HG03378 (cell line): ENCODE data around the gene TBX19.

ENCODE experiments used
- ATAC-seq: cut with Tn5 transposase; IDR thresholded peaks from one replicate; pipeline ENCODE4 v1.9.1; 2021; ENCODE audit warnings: mild to moderate bottlenecking, moderate library complexity; ENCODE audit not compliant: unreplicated experiment

Gene TBX19

GRCh38 chr1:168280296-168280927 is at the start of gene TBX19:
TSS of gene TBX19 (plus strand) at chr1:168280877. CDS start at chr1:168281091, 214 bp downstream.
- no peak for ATAC-seq

GRCh38 chr1:168234846-168235547 is 45.7 kb upstream of the TBX19 start:
- ATAC-seq = peak; percentile 53

DNA sequence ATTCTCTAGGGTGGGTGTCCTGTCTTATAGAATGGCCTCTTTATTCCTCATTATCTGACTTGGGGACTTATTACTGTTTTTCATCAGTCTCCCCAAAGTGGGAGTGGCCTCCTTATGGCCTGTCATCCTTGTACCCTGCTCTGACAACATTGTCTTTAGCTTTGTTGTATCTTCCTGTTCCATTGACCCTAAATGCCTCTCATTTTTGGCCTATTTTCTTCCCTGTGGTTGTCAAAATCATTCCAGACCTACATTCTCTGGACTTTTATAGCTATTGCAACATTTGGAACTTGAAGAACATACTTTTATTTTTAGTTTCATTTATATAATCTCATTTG is 45.2 kb upstream of the TBX19 start:
- ATAC-seq = peak; percentile 27

DNA sequence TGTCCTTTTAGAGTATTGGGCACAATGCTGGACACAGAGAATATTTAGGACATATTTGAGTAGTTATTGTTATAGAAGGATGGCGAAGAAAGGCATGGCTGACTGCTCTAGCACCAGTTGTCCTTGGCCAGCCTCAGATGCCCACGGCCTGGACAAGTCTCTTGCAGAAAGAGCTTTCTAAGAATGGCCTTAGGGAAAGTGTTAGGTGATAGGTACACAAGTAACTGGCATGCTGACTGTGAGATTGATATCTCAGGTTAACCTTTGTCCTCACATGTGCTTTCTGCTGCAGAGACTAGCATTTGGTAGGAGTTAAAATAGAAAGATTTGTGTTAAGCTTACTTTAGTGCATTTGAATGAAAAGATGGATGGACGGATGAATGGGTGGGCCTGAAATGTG is 44.7 kb upstream of the TBX19 start:
- ATAC-seq = no peak

DNA sequence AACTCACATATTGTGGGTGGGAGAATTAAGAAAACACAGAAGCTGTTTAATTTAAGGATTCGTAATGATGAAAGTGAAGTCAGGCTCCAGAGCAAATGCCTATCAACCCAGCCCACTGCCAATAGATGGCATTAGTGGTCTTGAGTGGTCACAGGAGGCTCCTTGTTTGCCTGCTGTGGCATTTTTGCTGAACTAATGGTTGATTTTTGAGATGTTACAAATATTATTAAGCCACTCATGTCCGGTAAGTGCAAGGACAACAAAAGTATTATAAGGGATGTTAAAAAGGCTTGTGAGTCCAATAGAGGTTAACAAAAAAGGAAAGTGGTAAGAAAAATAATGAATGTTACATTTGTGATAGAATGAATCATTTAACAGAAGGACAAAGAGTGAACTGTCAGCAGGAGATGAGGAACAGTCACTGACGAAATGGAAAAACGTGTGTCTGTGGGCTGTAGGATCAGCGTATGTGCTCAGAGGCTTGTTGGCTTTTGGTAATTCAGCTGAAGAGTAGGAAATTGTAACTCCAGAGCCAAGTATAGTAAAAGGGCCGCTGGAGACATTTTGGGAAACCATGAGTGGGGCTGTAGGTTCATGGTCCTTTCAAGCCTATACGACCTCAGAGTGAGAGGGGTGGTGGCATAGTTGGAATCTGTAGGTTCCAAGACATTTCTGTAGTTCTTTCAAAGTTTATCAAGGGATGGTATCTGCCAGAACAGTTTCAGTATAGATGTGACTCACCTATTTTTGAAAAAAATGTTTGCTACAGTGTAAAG is 43.7 kb upstream of the TBX19 start:
- no peak for ATAC-seq

DNA sequence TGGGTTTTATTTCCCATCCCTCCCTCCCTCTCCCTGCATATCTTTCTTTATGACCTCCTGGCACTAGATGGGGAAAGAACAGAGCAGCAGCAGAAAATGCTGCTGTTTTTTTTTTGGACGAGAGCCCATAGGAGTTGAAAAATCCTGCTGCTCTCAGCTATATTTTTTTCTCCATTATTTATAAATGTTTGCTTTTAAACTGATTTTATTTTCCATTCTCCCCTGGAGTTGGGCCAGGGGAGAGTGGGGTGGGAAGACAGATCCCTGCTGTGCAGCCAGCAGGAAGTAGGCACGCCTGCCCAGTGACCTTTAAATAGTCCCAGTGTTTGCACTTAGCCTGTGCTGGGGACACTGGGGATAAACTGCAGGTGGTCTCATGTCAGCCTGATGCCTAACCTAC is 37.5 kb upstream of the TBX19 start:
- no peak for ATAC-seq

GRCh38 chr1:168243636-168244212 is 37.0 kb upstream of the TBX19 start:
- ATAC-seq = no peak

DNA sequence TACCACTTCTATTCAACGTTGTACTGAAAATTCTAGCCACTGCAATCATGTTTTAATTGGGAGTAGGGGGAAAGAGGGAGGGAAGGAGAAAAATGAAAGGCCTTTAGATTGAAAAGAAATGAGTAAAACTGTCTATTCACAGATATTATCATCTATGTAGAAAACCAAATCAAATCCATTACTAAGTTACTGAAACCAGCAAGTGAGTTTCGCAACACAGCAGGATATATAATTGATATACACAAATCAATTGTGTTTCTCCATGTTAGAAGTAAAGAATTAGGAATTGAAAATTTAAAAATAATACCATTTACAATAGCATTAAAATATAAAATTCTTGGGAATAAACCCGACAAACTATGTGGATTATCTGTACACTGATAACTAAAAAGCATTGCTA is 35.6 kb upstream of the TBX19 start:
- no peak for ATAC-seq

GRCh38 chr1:168246506-168246905 is 34.2 kb upstream of the TBX19 start:
- no peak for ATAC-seq

DNA sequence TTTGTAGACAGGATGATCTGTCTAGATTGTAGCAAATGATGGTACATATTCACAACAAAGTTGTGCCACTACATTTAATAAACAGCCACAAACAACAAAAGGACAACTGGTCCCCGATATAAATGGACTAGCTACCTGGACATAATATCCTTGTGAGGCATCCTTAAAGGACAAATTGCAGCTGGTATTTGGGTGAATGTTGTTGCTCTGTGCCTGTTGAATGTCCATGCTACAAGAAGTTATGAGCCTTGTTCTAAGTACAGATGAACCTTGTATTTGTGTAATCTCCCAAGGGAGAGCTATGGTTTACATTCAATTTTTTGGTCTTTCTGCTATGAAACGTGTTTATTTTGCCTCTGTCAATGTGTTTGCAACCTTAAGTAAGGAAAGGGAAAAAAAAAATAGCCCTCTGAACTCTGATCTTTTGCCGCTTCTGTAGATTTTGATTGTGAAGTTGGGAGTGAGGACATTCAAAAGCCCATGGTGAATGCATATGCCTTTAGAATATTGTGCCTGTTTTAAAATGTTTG is 28.4 kb upstream of the TBX19 start:
- ATAC-seq = no peak

GRCh38 chr1:168256164-168256563 is 24.5 kb upstream of the TBX19 start:
- no peak for ATAC-seq

DNA sequence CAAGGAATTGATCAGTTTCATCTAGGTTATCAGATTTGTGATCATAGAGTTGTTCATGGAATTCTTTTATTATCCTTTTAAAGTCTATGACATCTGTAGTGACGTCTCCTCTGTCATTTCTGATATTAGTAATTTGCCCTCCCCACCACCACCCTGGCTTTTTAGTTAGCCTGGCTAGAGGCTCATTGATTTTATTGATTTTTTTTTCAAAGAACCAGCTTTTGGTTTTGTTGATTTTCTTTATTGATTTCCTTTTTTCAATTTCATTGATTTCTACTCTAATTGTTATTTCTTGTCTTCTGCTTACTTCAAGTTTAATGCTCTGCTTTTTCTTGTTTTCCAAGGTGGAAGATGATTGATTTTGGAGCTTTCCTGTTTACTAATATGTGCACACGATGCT is 23.3 kb upstream of the TBX19 start:
- no peak for ATAC-seq

DNA sequence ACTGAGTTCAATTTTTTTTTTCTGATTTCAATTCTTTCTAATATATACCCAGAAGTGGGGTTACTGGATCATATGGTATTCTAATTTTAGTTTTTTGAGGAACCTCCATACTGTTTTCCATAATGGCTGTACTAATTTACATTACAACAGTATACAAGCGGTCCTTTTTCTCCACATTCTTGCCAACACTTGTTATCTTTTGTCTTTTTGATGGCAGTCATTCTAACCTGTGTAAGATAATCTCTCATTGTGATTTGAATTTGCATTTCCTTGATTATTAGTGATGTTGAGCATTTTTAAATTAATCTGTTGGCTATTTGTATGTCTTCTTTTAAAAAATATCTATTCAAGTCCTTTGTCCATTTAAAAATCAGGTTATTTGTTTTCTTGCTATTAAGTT is 21.1 kb upstream of the TBX19 start:
- no peak for ATAC-seq

DNA sequence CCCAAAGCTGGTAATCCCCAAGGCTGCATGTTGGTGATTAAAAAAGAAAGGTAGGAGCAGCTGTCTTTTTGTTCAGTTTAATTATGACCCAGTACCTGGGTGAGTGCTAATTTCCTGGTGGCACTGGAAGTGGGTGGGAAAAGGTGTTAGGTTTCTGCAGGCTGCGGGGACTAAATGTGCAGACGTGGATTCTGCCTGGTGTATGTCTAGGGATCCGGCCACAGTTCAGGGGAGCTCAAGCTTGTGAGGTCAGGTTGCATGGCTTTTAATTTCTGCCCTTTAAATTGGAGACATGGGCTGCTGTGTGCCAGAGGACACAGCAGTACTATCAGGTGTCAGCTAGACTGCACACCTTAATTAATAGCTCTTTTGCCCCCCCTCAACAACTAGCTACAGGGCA is 20.3 kb upstream of the TBX19 start:
- ATAC-seq = no peak

DNA sequence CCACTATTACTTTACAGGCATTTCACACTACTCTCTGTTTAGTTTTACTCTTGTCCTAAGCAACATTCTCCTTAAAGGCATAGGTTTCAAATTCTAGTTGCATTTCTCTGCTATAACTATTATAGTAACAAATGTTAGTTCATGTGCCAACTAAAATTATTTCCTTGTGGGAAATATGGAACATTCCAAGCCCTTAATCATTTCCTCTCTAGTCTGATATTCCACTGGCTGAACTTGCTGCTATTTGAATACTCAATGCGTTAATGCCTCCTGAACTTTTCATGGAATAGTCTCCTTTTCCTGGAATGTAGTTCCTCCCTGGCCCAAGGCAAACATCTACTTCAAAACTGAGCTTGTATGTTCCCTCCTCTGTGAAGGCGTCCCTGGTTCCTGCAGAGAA is 19.3 kb upstream of the TBX19 start:
- ATAC-seq = no peak

DNA sequence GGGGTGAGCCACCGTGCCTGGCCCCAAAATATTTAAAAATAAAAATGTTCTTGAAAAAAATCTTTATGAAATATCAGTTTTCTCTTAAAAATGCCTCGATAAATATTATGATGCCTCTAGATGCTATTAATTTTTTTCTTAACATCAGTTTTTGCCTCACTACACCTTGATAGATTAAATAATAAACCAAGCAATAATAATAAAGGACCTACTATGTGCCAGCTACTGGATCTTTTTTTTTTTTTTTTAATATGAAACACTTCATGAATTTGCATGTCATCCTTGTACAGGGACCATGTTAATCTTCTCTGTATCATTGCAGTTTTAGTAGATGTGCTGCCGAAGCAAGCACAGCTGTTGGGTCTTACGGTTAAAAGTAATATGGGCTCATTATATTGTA is 17.5 kb upstream of the TBX19 start:
- no peak for ATAC-seq

- ATAC-seq = no peak
These were observed 16.4 kb upstream of the TBX19 start for GRCh38 chr1:168264296-168264695.

GRCh38 chr1:168265596-168265995 is 15.1 kb upstream of the TBX19 start:
- no peak for ATAC-seq

- ATAC-seq = no peak
These were observed 14.0 kb upstream of the TBX19 start for GRCh38 chr1:168266644-168267186.

DNA sequence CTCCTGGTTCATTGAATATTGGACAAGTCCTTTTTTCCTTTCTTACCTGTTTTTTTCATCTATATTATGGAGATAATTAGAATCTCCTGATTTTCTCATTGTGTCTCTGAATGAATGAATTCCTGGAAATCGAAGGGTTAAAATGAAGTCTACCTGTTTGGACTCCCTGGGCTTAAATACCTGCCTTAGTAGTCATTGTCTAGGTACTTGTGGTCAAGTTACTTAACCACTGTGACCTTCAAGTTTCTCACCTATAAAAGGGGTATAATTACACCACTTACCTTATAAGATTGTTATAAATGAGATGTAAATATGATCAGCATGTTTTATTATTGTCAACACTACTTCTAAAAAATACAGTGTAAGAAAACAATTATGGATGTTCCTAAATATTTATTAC is 9.0 kb upstream of the TBX19 start:
- ATAC-seq = no peak

DNA sequence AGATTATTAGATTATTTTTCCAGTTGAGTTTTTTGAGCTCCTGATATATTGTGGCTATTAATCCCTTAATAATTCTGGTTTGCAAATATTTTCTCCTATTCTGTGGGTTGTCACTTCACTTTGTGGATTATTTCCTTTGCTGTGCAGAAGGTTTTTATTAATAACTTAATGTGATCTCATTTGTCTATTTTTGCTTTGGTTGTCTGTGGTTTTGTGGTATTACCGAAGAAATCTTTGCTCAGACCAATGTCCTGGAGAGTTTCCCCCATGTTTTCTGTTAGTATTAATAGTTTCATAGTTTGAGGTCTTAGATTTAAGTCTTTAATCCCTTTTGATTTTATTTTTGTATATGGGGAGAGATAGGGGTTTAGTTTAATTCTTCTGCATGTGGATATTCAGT is 7.1 kb upstream of the TBX19 start:
- no peak for ATAC-seq
